Pancreas (tissue), 10 donors: Measurements from ENCODE around the gene AGBL1. TPM values are rescaled to one million over a fixed set of nuclear protein-coding genes. Genes with fewer than 3 reads are reported as not detected.
A peak's percentile ranks its signal among the peaks of the same experiment; 100 is the strongest.

Source experiments
- ATAC-seq, 4 donors: fragments of 200-7000 bp; cut with Tn5 transposase; one replicate each; pipeline versions ENCODE4 v1.8.0 to v1.9.1; 2020; ENCODE audit warnings: mild to moderate bottlenecking in 4 of 4, moderate library complexity in 4 of 4
- DNase-seq, 6 donors: peaks; one replicate each; pipeline ENCODE4 v3.0.0-alpha.2; 2020
- FAIRE-seq: peaks from 2 replicates; lab custom pipeline; 2012; peaks lifted over from hg19 to GRCh38; lab: Jason Lieb, UNC
- H3K27ac ChIP-seq, 4 donors: fragments of 200-600 bp; sonication (generic); 1 replicate in 3 of 4; 2 replicates in 1 of 4; pipeline versions ENCODE4 v1.5.0 to v1.8.0; 2020
- H3K27me3 ChIP-seq, 4 donors: fragments of 200-600 bp; one replicate each; pipeline ENCODE4 v1.8.0; 2021
- H3K36me3 ChIP-seq, 3 donors: fragments of 200-600 bp; sonication (generic) in 1 of 3; one replicate each; pipeline versions ENCODE4 v1.5.0 to v1.8.0; 2020 to 2021
- H3K4me1 ChIP-seq, 3 donors: fragments of 200-600 bp; one replicate each; pipeline ENCODE4 v1.8.0; 2021
- H3K4me3 ChIP-seq, 4 donors: fragments of 200-600 bp; sonication (generic) in 2 of 4; one replicate each; pipeline versions ENCODE4 v1.5.0 to v1.8.0; 2020 to 2021
- H3K9me3 ChIP-seq, 4 donors: fragments of 200-600 bp; one replicate each; pipeline ENCODE4 v1.8.0; 2021
- WGBS, 2 donors: extraction: QIAGEN DNeasy Blood & Tissue Kit; methylation state at CpG; one replicate each; pipeline ENCODE4 v1.1.7; 2013; 5-methylcytosine and 5-hydroxymethylcytosine counted together
- intact Hi-C, 3 donors: fragments of 100-400 bp; cut with DNase I; formaldehyde crosslinking; loops; one replicate each; pipeline versions ENCODE4 v1.11.1 to v1.14.2; 2022
- polyA plus RNA-seq, 2 donors: library from polyadenylated mRNA; stranded (reverse); fragments of 200-250 nt; gene quantifications; one replicate each; pipeline ENCODE4 v1.2.3, GENCODE V29; 2013
- total RNA-seq, 6 donors: library from RNA; stranded (reverse); fragmentation: NEBNext Ultra II Directional in 4 of 6; extraction: Animal tissue kit (Norgen Biotek cat#: 25700) in 4 of 6; gene quantifications; one replicate each; pipeline versions ENCODE4 v1.2.1 to v1.2.4, GENCODE V29; 2021 to 2023
- TF ChIP-seq, protein P1 (sequence below), 4 donors: fragments of 200-600 bp; sonication (generic) in 3 of 4; IDR thresholded peaks; one replicate each; pipeline versions ENCODE4 v1.5.0 to v1.8.0; 2021; ENCODE audit warnings: antibody characterized with exemption in 4 of 4
- donor health status: healthy with polysubstance abuse.
- donor health status: DM: no; HTN: no; CAD: no; lungs with moderate emphysema.
- donor health status: DM: no; HTN: no; CAD: no.
- donor health status: control.
- donor health status: control.
- donor health status: Bipolar disorder and iron deficiency.
- donor health status: DM: yes; HTN: yes; CAD: no.
- donor health status: DM: no; HTN: no; CAD: no.
- donor health status: DM: no; HTN: no; CAD: no.
- donor health status: DM: yes; HTN: yes; CAD: no.

The AGBL1 gene
- total and polyA plus RNA-seq, 8 donors, result under 0.01 to 0.06 (median 0.05) TPM; not detected in 5

DNA sequence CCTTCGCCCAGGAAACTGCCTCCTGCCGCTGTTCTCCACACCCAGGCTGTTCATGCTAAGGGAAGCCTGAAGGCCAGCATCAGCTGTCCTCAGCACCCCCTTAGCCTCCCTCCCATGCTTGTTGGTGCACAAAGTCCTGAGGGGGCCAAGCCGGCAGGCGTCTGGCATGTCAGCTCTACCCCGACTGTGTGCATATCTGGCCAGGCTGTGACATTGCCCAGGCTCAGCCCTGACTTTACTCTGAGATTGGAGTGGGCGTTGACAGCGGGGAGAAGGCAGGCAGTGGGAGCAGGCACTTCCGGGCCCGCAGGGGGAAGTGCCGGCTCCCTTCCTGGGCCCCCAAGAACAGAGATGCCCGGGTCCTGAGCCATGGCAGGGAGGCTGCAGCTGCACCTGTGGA, 492.2 kb downstream of the AGBL1 start:
- H3K27ac ChIP-seq, result no peak overlapping the region
- H3K36me3 ChIP-seq, result no peaks in the 10 kb centered on the region
- 54 to 61% methylated on average over 9 to 11 of the region's 11 CpGs for WGBS, 2 donors
- H3K4me1 ChIP-seq, result no peaks in the 10 kb centered on the region
- no peaks in the 10 kb centered on the region for H3K9me3 ChIP-seq
- peaks cover 0 to 3% (median 0%) of the 10 kb centered on the region in 4 donors for H3K27me3 ChIP-seq
- H3K4me3 ChIP-seq, result no peak overlapping the region
- TF ChIP-seq, protein P1, sequence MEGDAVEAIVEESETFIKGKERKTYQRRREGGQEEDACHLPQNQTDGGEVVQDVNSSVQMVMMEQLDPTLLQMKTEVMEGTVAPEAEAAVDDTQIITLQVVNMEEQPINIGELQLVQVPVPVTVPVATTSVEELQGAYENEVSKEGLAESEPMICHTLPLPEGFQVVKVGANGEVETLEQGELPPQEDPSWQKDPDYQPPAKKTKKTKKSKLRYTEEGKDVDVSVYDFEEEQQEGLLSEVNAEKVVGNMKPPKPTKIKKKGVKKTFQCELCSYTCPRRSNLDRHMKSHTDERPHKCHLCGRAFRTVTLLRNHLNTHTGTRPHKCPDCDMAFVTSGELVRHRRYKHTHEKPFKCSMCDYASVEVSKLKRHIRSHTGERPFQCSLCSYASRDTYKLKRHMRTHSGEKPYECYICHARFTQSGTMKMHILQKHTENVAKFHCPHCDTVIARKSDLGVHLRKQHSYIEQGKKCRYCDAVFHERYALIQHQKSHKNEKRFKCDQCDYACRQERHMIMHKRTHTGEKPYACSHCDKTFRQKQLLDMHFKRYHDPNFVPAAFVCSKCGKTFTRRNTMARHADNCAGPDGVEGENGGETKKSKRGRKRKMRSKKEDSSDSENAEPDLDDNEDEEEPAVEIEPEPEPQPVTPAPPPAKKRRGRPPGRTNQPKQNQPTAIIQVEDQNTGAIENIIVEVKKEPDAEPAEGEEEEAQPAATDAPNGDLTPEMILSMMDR (IDR thresholded peaks at IDR 0.05), result no peak
- FAIRE-seq (no peak), DNase-seq (peak in 1 of 6 donors; percentile 40), ATAC-seq (no peak)
- intact Hi-C loops, result no loop called here

DNA sequence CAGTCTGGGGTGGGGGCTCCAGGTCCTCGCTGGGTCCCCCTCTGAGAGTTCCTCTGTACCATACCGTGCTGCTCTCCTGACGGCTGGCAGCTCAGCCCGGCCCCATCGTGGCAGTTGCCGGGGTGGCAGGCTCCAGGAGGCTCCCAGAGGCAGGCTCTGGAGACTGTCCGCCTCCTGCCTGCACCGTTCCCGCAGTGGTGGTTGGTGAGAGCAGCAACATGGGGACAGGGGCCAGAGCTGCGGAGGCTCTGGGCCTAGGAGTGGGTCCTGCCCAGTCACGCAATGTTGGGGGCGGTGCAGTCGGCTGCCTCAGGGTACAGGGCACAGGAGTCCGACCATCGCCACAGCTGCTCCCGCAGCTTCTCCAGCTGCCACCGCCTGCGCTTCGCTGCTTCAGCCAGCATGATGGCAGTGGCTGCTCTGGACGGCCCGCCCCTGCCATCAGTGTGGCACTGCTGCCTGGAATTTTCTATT, 492.7 kb downstream of the AGBL1 start:
- Histone ChIP-seq H3K4me3 (no peak overlapping the region), H3K36me3 (no peaks in the 10 kb centered on the region), H3K27me3 (peaks cover 0 to 3% (median 0%) of the 10 kb centered on the region in 4 donors), H3K4me1 (no peaks in the 10 kb centered on the region), H3K27ac (no peak overlapping the region), H3K9me3 (no peaks in the 10 kb centered on the region)
- TF ChIP-seq, protein P1 (IDR thresholded peaks at IDR 0.05), result no peak
- FAIRE-seq, result no peak
- intact Hi-C loops, result no loop called here
- WGBS, 2 donors, result 68 to 79% methylated on average over 20 to 21 of the region's 21 CpGs
- DNase-seq, result peak in 1 of 6 donors; percentile 36
- ATAC-seq, result no peak

DNA sequence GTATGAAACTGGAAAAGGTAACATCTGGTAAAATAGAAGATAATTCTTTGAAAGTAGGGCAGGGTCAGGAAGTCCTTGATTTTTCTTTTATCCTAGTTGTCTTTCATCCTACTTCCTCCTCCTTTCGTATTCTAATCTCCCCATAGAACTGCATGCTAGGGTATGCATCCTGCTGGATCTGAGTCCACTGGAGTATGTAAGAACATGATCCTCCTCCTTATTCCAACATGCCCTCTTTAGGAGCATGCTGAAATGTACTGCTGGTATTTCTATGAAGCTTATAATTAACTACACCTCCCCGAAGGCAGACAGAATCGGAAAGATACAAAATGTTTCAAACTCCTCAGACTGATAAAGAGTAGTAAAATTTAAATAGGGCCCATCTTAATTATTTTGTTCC, 493.8 kb downstream of the AGBL1 start:
- intact Hi-C loops, result no loop called here
- ATAC-seq (no peak), FAIRE-seq (no peak), DNase-seq (no peak)
- TF ChIP-seq, protein P1 (IDR thresholded peaks at IDR 0.05), result no peak
- 59 to 68% methylated on average over 3 of the region's 3 CpGs for WGBS, 2 donors
- Histone ChIP-seq H3K4me3 (no peak overlapping the region), H3K9me3 (no peaks in the 10 kb centered on the region), H3K27ac (no peak overlapping the region), H3K36me3 (no peaks in the 10 kb centered on the region), H3K4me1 (no peaks in the 10 kb centered on the region), H3K27me3 (peaks cover 0 to 3% (median 0%) of the 10 kb centered on the region in 4 donors)

DNA sequence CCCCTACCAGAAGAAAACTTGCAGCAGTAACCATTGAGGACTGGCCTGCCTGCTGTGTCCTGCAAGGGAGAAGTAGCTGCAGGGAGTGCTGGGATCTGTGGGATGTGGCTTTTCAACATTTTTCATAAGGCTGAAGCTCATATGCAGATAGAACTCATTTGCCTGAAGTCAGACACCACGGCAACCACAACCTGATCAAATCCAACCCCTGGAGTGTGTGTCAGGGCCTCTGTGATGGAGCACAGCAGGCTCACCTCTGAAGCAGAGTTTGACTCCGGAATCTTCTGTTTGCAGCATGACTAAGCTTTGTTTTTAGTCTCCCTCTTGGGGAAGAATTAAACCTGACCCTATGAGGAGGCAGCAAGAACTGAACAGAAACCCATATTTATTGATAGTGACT, 508.7 kb downstream of the AGBL1 start:
- intact Hi-C loops, result no loop called here
- H3K36me3 ChIP-seq, result no peaks in the 10 kb centered on the region
- no peaks in the 10 kb centered on the region for H3K27me3 ChIP-seq
- DNase-seq (no peak), ATAC-seq (no peak), FAIRE-seq (no peak)
- no peak overlapping the region for H3K27ac ChIP-seq
- no peaks in the 10 kb centered on the region for H3K9me3 ChIP-seq
- no peak overlapping the region for H3K4me3 ChIP-seq
- H3K4me1 ChIP-seq, result no peaks in the 10 kb centered on the region
- WGBS, 2 donors, result 15 to 25% methylated on average over 2 of the region's 2 CpGs
- TF ChIP-seq, protein P1 (IDR thresholded peaks at IDR 0.05), result no peak

DNA sequence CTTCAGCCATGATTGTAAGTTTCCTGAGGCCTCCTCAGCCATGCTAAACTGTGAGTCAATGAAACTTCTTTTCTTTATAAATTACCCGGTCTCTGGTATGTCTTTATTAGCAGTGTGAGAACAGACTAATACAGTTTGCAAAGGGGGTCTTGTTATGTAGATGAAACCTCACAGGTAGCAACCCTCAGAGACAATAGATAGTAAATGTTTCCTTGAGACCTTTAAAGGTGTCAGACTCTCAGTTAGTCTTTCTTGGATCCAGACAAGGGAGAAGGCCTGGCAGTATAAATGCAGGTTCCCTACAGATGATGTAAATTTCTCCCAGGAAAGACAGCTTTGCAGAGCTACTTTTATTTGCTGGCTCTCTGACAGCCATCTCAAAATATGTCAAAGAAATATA, 510.8 kb downstream of the AGBL1 start:
- ATAC-seq (no peak), DNase-seq (no peak), FAIRE-seq (no peak)
- no peaks in the 10 kb centered on the region for H3K4me1 ChIP-seq
- H3K36me3 ChIP-seq, result no peaks in the 10 kb centered on the region
- 60 to 65% methylated on average over 1 of the region's 1 CpG for WGBS, 2 donors
- H3K9me3 ChIP-seq, result no peaks in the 10 kb centered on the region
- H3K27me3 ChIP-seq, result peaks cover 0 to 4% (median 0%) of the 10 kb centered on the region in 4 donors
- TF ChIP-seq, protein P1 (IDR thresholded peaks at IDR 0.05), result no peak
- no peak overlapping the region for H3K27ac ChIP-seq
- H3K4me3 ChIP-seq, result no peak overlapping the region
- intact Hi-C loops, result no loop called here
